ENCODE measurements around the gene PPP4R2.

- TF ChIP-seq GATA3 (IDR thresholded peaks at IDR 0.05; ENCODE audit: low read depth, low read length) (no peak), GATA2 (IDR thresholded peaks at IDR 0.05; ENCODE audit: low read depth, low read length) (no peak)
Measured at GRCh38 chr3:73071952-73072351, 75.3 kb downstream of the PPP4R2 start.

Measured in SH-SY5Y (cell line).